ENCODE data around the gene WAPL. TPM values are rescaled to one million over a fixed set of nuclear protein-coding genes. Genes with fewer than 3 reads are reported as not detected.
A peak's percentile ranks its signal among the peaks of the same experiment; 100 is the strongest.

Gene WAPL
- total and polyA plus RNA-seq, 12 donors: 11.1 to 44.5 (median 31.2) TPM

GRCh38 chr10:86446987-86447386 lies 74.6 kb downstream of the WAPL start:
- DNase-seq: no peak
- intact Hi-C loops (cut with DNase I): no loop called here
- H3K36me3 ChIP-seq (replicated peaks in 1 of 2): peaks cover 0 to 57% of the 10 kb centered on the region in 2 donors
- peaks cover 0 to 7% of the 10 kb centered on the region in 2 donors for H3K4me1 ChIP-seq (replicated peaks in 1 of 2)
- H3K27me3 ChIP-seq: no peaks in the 10 kb centered on the region
- WGBS, 4 donors: 77 to 90% (median 84%) methylated on average over 1 of the region's 1 CpG
- H3K4me3 ChIP-seq: no peak overlapping the region
- peak overlapping the region in 1 of 5 donors; percentile 7 for H3K27ac ChIP-seq
- no peaks in the 10 kb centered on the region for H3K9me3 ChIP-seq (replicated peaks in 1 of 3)
- TF ChIP-seq POLR2A (IDR thresholded peaks at IDR 0.05): no peak
- TF ChIP-seq CTCF (IDR thresholded peaks at IDR 0.05): no peak

GRCh38 chr10:86446440-86446839 lies 75.2 kb downstream of the WAPL start:
- Histone ChIP-seq H3K27me3 (no peaks in the 10 kb centered on the region), H3K4me1 (replicated peaks in 1 of 2) (peaks cover 0 to 7% of the 10 kb centered on the region in 2 donors), H3K4me3 (no peak overlapping the region), H3K27ac (no peak overlapping the region), H3K36me3 (replicated peaks in 1 of 2) (peaks cover 0 to 57% of the 10 kb centered on the region in 2 donors), H3K9me3 (replicated peaks in 1 of 3) (no peaks in the 10 kb centered on the region)
- TF ChIP-seq POLR2A (IDR thresholded peaks at IDR 0.05): no peak
- no peak for TF ChIP-seq CTCF (IDR thresholded peaks at IDR 0.05)
- DNase-seq: no peak
- WGBS, 4 donors: 67 to 88% (median 79%) methylated on average over 1 of the region's 1 CpG
- intact Hi-C loops (cut with DNase I): no loop called here

- Histone ChIP-seq H3K27ac (no peak overlapping the region), H3K27me3 (no peaks in the 10 kb centered on the region), H3K36me3 (replicated peaks in 1 of 2) (peaks cover 0 to 56% of the 10 kb centered on the region in 2 donors), H3K9me3 (replicated peaks in 1 of 3) (no peaks in the 10 kb centered on the region), H3K4me3 (no peak overlapping the region), H3K4me1 (replicated peaks in 1 of 2) (peaks cover 0 to 23% of the 10 kb centered on the region in 2 donors)
- intact Hi-C loops (cut with DNase I): no loop called here
- WGBS, 4 donors: 68 to 88% (median 82%) methylated on average over 6 of the region's 6 CpGs
- no peak for DNase-seq
- TF ChIP-seq POLR2A (IDR thresholded peaks at IDR 0.05) (no peak), CTCF (IDR thresholded peaks at IDR 0.05) (no peak)
These were observed 77.7 kb downstream of the WAPL start for GRCh38 chr10:86443936-86444335.

- 89 to 93% (median 92%) methylated on average over 2 of the region's 2 CpGs for WGBS, 4 donors
- peaks cover 0 to 24% of the 10 kb centered on the region in 2 donors for H3K4me1 ChIP-seq (replicated peaks in 1 of 2)
- TF ChIP-seq CTCF (IDR thresholded peaks at IDR 0.05): no peak
- TF ChIP-seq POLR2A (IDR thresholded peaks at IDR 0.05): no peak
- DNase-seq: no peak
- intact Hi-C loops (cut with DNase I): no loop called here
- H3K9me3 ChIP-seq (replicated peaks in 1 of 3): no peaks in the 10 kb centered on the region
- H3K27ac ChIP-seq: no peak overlapping the region
- peaks cover 0 to 60% of the 10 kb centered on the region in 2 donors for H3K36me3 ChIP-seq (replicated peaks in 1 of 2)
- no peak overlapping the region for H3K4me3 ChIP-seq
- H3K27me3 ChIP-seq: no peaks in the 10 kb centered on the region
These were observed 78.5 kb downstream of the WAPL start for GRCh38 chr10:86443069-86443468.

Measured in adrenal gland (tissue), 12 donors.